Measurements from ENCODE around the gene PTPRZ1. TPM values are rescaled to one million over a fixed set of nuclear protein-coding genes. Genes with fewer than 3 reads are reported as not detected.

PTPRZ1 gene
- total RNA-seq, 6 experiments from 2014 or later, result 0.29 to 0.47 TPM; not detected in 4

GRCh38 chr7:121874298-121874697 lies 1.3 kb downstream of the PTPRZ1 start:
- no peak overlapping the region for H3K4me3 ChIP-seq
- peaks cover 0 to 9% of the 10 kb centered on the region in 2 donors for H3K27me3 ChIP-seq
- ATAC-seq (no peak), DNase-seq (no peak)
- no peak overlapping the region for H3K27ac ChIP-seq
- H3K9me3 ChIP-seq, result no peaks in the 10 kb centered on the region
- intact Hi-C loops (cut with DNase I), result no loop called here
- TF ChIP-seq, protein P1, sequence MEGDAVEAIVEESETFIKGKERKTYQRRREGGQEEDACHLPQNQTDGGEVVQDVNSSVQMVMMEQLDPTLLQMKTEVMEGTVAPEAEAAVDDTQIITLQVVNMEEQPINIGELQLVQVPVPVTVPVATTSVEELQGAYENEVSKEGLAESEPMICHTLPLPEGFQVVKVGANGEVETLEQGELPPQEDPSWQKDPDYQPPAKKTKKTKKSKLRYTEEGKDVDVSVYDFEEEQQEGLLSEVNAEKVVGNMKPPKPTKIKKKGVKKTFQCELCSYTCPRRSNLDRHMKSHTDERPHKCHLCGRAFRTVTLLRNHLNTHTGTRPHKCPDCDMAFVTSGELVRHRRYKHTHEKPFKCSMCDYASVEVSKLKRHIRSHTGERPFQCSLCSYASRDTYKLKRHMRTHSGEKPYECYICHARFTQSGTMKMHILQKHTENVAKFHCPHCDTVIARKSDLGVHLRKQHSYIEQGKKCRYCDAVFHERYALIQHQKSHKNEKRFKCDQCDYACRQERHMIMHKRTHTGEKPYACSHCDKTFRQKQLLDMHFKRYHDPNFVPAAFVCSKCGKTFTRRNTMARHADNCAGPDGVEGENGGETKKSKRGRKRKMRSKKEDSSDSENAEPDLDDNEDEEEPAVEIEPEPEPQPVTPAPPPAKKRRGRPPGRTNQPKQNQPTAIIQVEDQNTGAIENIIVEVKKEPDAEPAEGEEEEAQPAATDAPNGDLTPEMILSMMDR (IDR thresholded peaks at IDR 0.05), result peak in 1 of 4 donors; percentile 4
- no peak for TF ChIP-seq POLR2A (IDR thresholded peaks at IDR 0.05)
- WGBS (ENCODE audit: insufficient coverage, low coverage, low lambda C conversion rate, missing lambda C conversion rate), result 11% methylated on average over 9 of the region's 9 CpGs
- no peaks in the 10 kb centered on the region for H3K36me3 ChIP-seq
- peaks cover 0 to 6% (median 0%) of the 10 kb centered on the region in 4 donors for H3K4me1 ChIP-seq

DNA sequence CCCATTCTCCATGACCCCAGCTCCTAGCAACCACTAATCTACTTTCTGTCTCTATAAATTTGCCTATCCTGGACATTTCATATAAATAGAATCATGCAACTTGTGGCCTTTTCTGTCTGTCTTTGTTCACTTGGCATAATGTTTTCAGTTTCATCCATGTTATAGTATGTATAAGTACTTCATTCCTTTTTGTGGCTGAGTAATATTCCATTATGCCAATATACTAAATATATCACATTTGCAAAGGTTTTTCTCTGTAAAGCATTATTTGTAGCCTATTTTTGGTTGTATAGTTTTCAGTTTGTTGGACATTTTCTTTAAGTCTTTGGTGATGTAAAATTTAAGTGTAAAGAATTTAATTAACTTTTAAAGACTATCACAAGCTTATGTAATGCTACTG lies 2.2 kb downstream of the PTPRZ1 start:
- no peaks in the 10 kb centered on the region for H3K36me3 ChIP-seq
- H3K27me3 ChIP-seq, result peaks cover 0 to 9% of the 10 kb centered on the region in 2 donors
- H3K4me1 ChIP-seq, result peaks cover 0 to 6% (median 0%) of the 10 kb centered on the region in 4 donors
- H3K27ac ChIP-seq, result no peak overlapping the region
- ATAC-seq (no peak), DNase-seq (no peak)
- no peak overlapping the region for H3K4me3 ChIP-seq
- no peak for TF ChIP-seq POLR2A (IDR thresholded peaks at IDR 0.05)
- TF ChIP-seq, protein P1 (IDR thresholded peaks at IDR 0.05), result no peak
- intact Hi-C loops (cut with DNase I), result no loop called here
- no peaks in the 10 kb centered on the region for H3K9me3 ChIP-seq

DNA sequence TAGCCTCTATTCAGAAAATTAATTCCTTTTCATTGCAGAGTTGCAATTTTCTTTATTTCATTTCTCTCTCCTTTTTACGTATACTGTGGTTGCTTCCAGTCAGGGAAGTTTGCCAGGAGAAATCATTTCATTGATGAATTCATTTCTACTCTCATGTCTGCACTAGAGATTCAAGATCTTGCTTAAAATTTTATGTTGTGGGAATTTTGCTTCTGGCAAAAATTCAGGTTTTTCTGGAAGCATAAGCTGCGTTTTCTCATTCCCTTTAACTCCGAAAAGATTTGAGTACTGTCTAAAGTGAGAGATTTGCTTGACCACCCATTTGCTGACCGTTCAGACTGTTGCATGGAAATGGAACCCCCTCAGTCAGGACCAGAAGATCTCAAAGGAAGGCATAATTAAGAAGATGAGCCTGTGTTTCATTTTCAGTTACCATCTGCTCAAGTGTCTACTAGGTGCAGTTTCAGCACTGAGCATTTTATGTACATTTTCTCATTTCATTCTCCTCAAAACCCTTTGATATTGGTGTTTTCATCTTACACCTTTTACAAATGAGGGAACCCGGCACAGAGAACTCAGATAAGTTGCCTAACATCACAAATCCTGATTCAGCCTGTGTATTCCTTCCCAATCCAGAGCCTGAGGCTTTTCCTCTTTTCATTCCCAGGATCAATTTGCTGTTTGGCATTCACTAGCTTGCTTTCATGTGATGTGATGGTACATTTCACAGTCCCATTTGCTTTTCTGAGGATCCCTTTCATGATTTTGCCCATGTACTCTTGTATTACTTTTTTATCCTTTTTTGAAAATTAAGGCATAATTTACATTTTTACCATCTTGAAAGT lies 3.9 kb downstream of the PTPRZ1 start:
- ATAC-seq (no peak), DNase-seq (no peak)
- intact Hi-C loops (cut with DNase I), result no loop called here
- 46% methylated on average over 5 of the region's 5 CpGs for WGBS (ENCODE audit: insufficient coverage, low coverage, low lambda C conversion rate, missing lambda C conversion rate)
- Histone ChIP-seq H3K4me1 (peaks cover 0 to 6% (median 0%) of the 10 kb centered on the region in 4 donors), H3K36me3 (no peaks in the 10 kb centered on the region), H3K27ac (no peak overlapping the region), H3K4me3 (no peak overlapping the region), H3K9me3 (no peaks in the 10 kb centered on the region), H3K27me3 (peaks cover 0 to 8% of the 10 kb centered on the region in 2 donors)
- TF ChIP-seq POLR2A (IDR thresholded peaks at IDR 0.05), result no peak
- TF ChIP-seq, protein P1 (IDR thresholded peaks at IDR 0.05), result no peak

GRCh38 chr7:121878918-121879464 lies 6.0 kb downstream of the PTPRZ1 start:
- Histone ChIP-seq H3K27ac (no peak overlapping the region), H3K4me3 (no peak overlapping the region), H3K4me1 (no peaks in the 10 kb centered on the region), H3K36me3 (no peaks in the 10 kb centered on the region), H3K27me3 (no peaks in the 10 kb centered on the region), H3K9me3 (no peaks in the 10 kb centered on the region)
- intact Hi-C loops (cut with DNase I), result no loop called here
- no peak for DNase-seq
- 49% methylated on average over 5 of the region's 5 CpGs for WGBS (ENCODE audit: insufficient coverage, low coverage, low lambda C conversion rate, missing lambda C conversion rate)
- ATAC-seq, result no peak
- TF ChIP-seq, protein P1 (IDR thresholded peaks at IDR 0.05), result no peak
- TF ChIP-seq POLR2A (IDR thresholded peaks at IDR 0.05), result no peak
